Sigmoid colon (tissue), 4 donors: ENCODE data around the gene NR1H4.

Experiments used
- CTCF ChIP-seq, 4 experiments: fragments of 450-650 bp in 3 of 4; fragments of 200-600 bp in 1 of 4; IDR thresholded peaks; one replicate each; pipeline ENCODE4 v1.5.1; 2016 to 2019; ENCODE audit warnings: antibody characterized with exemption in 4 of 4, mild to moderate bottlenecking in 3 of 4, moderate library complexity in 2 of 4
- POLR2A ChIP-seq, 2 donors: fragments of 450-650 bp; IDR thresholded peaks; one replicate each; pipeline ENCODE4 v1.6.1; 2016; ENCODE audit warnings: antibody characterized with exemption in 2 of 2, mild to moderate bottlenecking in 2 of 2, moderate library complexity in 2 of 2
- POLR2AphosphoS5 ChIP-seq, 4 donors: sonication (generic); formaldehyde crosslinking; IDR thresholded peaks; one replicate each; pipeline ENCODE4 v1.6.1; 2017; ENCODE audit warnings: antibody characterized with exemption in 4 of 4

- TF ChIP-seq CTCF (IDR thresholded peaks at IDR 0.05) (no peak), POLR2A (IDR thresholded peaks at IDR 0.05) (no peak), POLR2AphosphoS5 (IDR thresholded peaks at IDR 0.05) (no peak)
Measured at GRCh38 chr12:100447381-100447780, 26.3 kb upstream of the NR1H4 start.
